ENCODE measurements around the gene MRPL42. TPM values are rescaled to one million over a fixed set of nuclear protein-coding genes. Genes with fewer than 3 reads are reported as not detected.
A peak's percentile ranks its signal among the peaks of the same experiment; 100 is the strongest.
"Not testable (repeated sequence)": the region's sequence is repeated elsewhere in the genome, so short reads cannot be mapped to it uniquely, and the experiment has no call there.

MRPL42 gene
- total RNA-seq, 2 donors from 2014 or later, result 43.2 to 51.8 TPM

- intact Hi-C loops (cut with DNase I), result no loop called here
- ATAC-seq (peak in 1 of 2 donors; percentile 40), DNase-seq (no peak)
These were observed 59.6 kb downstream of the MRPL42 start for GRCh38 chr12:93526786-93527428.

- ATAC-seq, result no peak
- no peak for DNase-seq
- intact Hi-C loops (cut with DNase I), result no loop called here
These were observed 63.0 kb downstream of the MRPL42 start for GRCh38 chr12:93530358-93530757.

- ATAC-seq (no peak), DNase-seq (no peak)
- intact Hi-C loops (cut with DNase I), result no loop called here
These were observed 66.0 kb downstream of the MRPL42 start for GRCh38 chr12:93533310-93533709.

GRCh38 chr12:93536111-93536765, 68.9 kb downstream of the MRPL42 start:
- intact Hi-C loops (cut with DNase I), result no loop called here
- no peak for DNase-seq
- no peak for ATAC-seq

- DNase-seq (no peak), ATAC-seq (peak; percentile 54 to 92)
- intact Hi-C loops (cut with DNase I), result no loop called here
These were observed 69.6 kb downstream of the MRPL42 start for GRCh38 chr12:93536766-93537488.

GRCh38 chr12:93537769-93538168, 70.5 kb downstream of the MRPL42 start:
- no peak for ATAC-seq
- no peak for DNase-seq
- intact Hi-C loops (cut with DNase I), result no loop called here

GRCh38 chr12:93539821-93540220, 72.5 kb downstream of the MRPL42 start:
- intact Hi-C loops (cut with DNase I), result no loop called here
- DNase-seq (no peak), ATAC-seq (no peak)

GRCh38 chr12:93540466-93540865, 73.2 kb downstream of the MRPL42 start:
- DNase-seq (no peak), ATAC-seq (no peak)
- intact Hi-C loops (cut with DNase I), result no loop called here

- ATAC-seq, result no peak
- DNase-seq, result no peak
- intact Hi-C loops (cut with DNase I), result no loop called here
These were observed 74.4 kb downstream of the MRPL42 start for GRCh38 chr12:93541578-93542225.

GRCh38 chr12:93547778-93548177, 80.5 kb downstream of the MRPL42 start:
- DNase-seq, result no peak
- no peak for ATAC-seq
- intact Hi-C loops (cut with DNase I), result no loop called here

- intact Hi-C loops (cut with DNase I), result no loop called here
- DNase-seq (no peak), ATAC-seq (no peak)
These were observed 81.9 kb downstream of the MRPL42 start for GRCh38 chr12:93549174-93549573.

- DNase-seq (no peak), ATAC-seq (no peak)
- intact Hi-C loops (cut with DNase I), result no loop called here
These were observed 83.7 kb downstream of the MRPL42 start for GRCh38 chr12:93550748-93551611.

- intact Hi-C loops (cut with DNase I), result no loop called here
- no peak for ATAC-seq
- no peak for DNase-seq
These were observed 85.1 kb downstream of the MRPL42 start for GRCh38 chr12:93552427-93552826.

GRCh38 chr12:93557879-93558278, 90.6 kb downstream of the MRPL42 start:
- intact Hi-C loops (cut with DNase I); DNase-seq; ATAC-seq: not testable (repeated sequence)

- ATAC-seq; intact Hi-C loops (cut with DNase I); DNase-seq: not testable (repeated sequence)
These were observed 91.4 kb downstream of the MRPL42 start for GRCh38 chr12:93558685-93559084.

GRCh38 chr12:93563807-93564538, 96.7 kb downstream of the MRPL42 start:
- DNase-seq (no peak), ATAC-seq (no peak)
- intact Hi-C loops (cut with DNase I), result no loop called here

- DNase-seq (no peak), ATAC-seq (no peak)
- intact Hi-C loops (cut with DNase I), result loop anchor here (5.0 kb wide), 4 partner anchors 63 to 537 kb away; no protein-coding TSS in a partner anchor
These were observed 98.4 kb downstream of the MRPL42 start for GRCh38 chr12:93565760-93566159.
